ENCODE data around the gene BBS4. TPM values are rescaled to one million over a fixed set of nuclear protein-coding genes. Genes with fewer than 3 reads are reported as not detected.

BBS4 gene
- total and polyA plus RNA-seq, 2 donors (not counting 3 experiments of a cell fraction or from before 2014, with no cell fraction given): 6.8 to 7.5 TPM

DNA sequence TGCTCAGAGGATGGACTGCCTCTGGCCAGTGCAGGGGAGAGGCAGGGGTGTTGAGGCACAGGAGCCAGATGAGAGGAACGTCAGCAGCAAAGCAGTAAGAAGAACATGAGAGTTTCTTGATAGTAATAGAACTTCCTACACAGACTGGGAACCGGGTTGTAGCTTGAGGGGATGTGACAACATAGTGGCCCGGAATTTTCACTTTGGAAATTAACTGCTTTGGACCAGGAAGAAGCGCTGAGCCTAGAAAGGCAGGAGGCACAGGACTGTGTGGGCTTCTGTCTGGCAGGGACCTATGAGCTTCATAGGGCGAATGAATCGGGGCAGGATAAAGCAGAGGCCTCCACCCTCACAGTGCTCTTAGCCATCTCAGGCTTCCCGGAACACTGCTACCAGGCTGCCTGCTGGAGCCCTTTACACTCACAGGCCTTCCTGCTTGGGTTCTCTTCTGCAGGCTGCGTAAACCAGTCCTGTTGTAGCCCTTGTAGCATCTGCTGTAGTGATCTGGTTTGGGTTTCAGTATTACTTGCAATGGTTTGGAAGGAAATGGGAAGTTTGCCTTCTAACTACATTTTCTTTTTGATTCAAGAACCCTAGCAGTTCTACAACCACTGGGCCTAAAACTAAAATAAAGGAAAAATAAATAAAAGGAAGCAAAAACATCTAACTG lies 100.8 kb downstream of the BBS4 start:
- Histone ChIP-seq H3K4me1 (ENCODE audit: control insufficient read depth, extremely low read depth, insufficient read depth, low read length) (peaks cover 10% of the 10 kb centered on the region), H3K36me3 (ENCODE audit: control insufficient read depth in 2 of 2, extremely low read depth in 1 of 2, insufficient read depth in 2 of 2, low read length in 2 of 2) (no peaks in the 10 kb centered on the region), H3K27ac (ENCODE audit: insufficient read depth, low read depth, low read length) (no peak overlapping the region), H3K4me3 (replicated peaks in 1 of 3; ENCODE audit: insufficient read depth in 1 of 3, low read depth in 1 of 3, low read length in 3 of 3) (no peak overlapping the region), H3K27me3 (ENCODE audit: control insufficient read depth in 2 of 2, insufficient read depth in 2 of 2, low read length in 2 of 2) (peaks cover 20 to 32% of the 10 kb centered on the region in 2 experiments), H3K4me2 (ENCODE audit: insufficient read depth, low read length) (no peak overlapping the region), H4K20me1 (replicated peaks; ENCODE audit: control insufficient read depth, extremely low read depth, insufficient read depth, low read length) (no peaks in the 10 kb centered on the region), H3K9me1 (replicated peaks; ENCODE audit: control insufficient read depth, extremely low read depth, insufficient read depth, low read length) (no peaks in the 10 kb centered on the region), H2AFZ (ENCODE audit: low read depth, low read length) (no peak overlapping the region), H3K9ac (replicated peaks; ENCODE audit: extremely low read depth, insufficient read depth, low read length) (no peak overlapping the region), H3K9me3 (replicated peaks; ENCODE audit: control insufficient read depth, insufficient read depth, low read length) (no peaks in the 10 kb centered on the region), H3K79me2 (ENCODE audit: control insufficient read depth, insufficient read depth, low read length) (peaks cover 12% of the 10 kb centered on the region)
- TF ChIP-seq POLR2AphosphoS5 (IDR thresholded peaks at IDR 0.05; ENCODE audit: insufficient read depth, low read depth, low read length): no peak
- TF ChIP-seq, protein P1, sequence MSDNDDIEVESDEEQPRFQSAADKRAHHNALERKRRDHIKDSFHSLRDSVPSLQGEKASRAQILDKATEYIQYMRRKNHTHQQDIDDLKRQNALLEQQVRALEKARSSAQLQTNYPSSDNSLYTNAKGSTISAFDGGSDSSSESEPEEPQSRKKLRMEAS (IDR thresholded peaks at IDR 0.05; ENCODE audit: insufficient read depth, insufficient read length): no peak
- no peak for TF ChIP-seq GATA2 (IDR thresholded peaks at IDR 0.05; ENCODE audit: insufficient read depth, insufficient read length, low read depth, low read length)
- no peak for TF ChIP-seq POLR2A (IDR thresholded peaks at IDR 0.05; ENCODE audit: low read depth, low read length)
- no peak for TF ChIP-seq FOS (IDR thresholded peaks at IDR 0.05; ENCODE audit: borderline replicate concordance, insufficient read depth, low read length)
- TF ChIP-seq MYC (IDR thresholded peaks at IDR 0.05; ENCODE audit: low read depth, low read length): no peak
- no peak for TF ChIP-seq EZH2 (IDR thresholded peaks at IDR 0.05; ENCODE audit: borderline replicate concordance, low read depth, low read length, severe bottlenecking)
- no peak for TF ChIP-seq JUN (IDR thresholded peaks at IDR 0.05; ENCODE audit: borderline replicate concordance, insufficient read depth, insufficient read length, low read depth)
- TF ChIP-seq, protein P2, sequence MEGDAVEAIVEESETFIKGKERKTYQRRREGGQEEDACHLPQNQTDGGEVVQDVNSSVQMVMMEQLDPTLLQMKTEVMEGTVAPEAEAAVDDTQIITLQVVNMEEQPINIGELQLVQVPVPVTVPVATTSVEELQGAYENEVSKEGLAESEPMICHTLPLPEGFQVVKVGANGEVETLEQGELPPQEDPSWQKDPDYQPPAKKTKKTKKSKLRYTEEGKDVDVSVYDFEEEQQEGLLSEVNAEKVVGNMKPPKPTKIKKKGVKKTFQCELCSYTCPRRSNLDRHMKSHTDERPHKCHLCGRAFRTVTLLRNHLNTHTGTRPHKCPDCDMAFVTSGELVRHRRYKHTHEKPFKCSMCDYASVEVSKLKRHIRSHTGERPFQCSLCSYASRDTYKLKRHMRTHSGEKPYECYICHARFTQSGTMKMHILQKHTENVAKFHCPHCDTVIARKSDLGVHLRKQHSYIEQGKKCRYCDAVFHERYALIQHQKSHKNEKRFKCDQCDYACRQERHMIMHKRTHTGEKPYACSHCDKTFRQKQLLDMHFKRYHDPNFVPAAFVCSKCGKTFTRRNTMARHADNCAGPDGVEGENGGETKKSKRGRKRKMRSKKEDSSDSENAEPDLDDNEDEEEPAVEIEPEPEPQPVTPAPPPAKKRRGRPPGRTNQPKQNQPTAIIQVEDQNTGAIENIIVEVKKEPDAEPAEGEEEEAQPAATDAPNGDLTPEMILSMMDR (IDR thresholded peaks at IDR 0.05; ENCODE audit: extremely low read depth in 1 of 2, insufficient read depth in 1 of 2, low read depth in 1 of 2, low read length in 2 of 2): no peak
- ChIA-PET POLR2A (no interaction called here), CTCF (interaction anchor here (0.9 to 1.1 kb wide), 2 partner anchors 65 to 295 kb away, joined by 4 to 6 read pairs; no protein-coding TSS in a partner anchor)
- FAIRE-seq: no peak
- no peak for DNase-seq (ENCODE audit: low read depth, low spot score)
- no TSS peak for BruUV-seq (replicated peaks)
- intact Hi-C loops (cut with micrococcal nuclease): loop anchor here (10.0 kb wide), 1 partner anchor 848 kb away; the partner anchor contains the start of gene NPTN
- dilution Hi-C loops (cut with MboI; ENCODE audit: extremely low pct_ligation_motif_present, low sequenced_read_pairs): no loop called here
